T-helper 9 cell (primary cell): Measurements from ENCODE around the gene NT5C1B.

Experiments used
- DNase-seq: peaks from one replicate; pipeline ENCODE4 v3.0.0-alpha.2; 2020

Gene NT5C1B

GRCh38 chr2:18599509-18600254 is 10.3 kb upstream of the NT5C1B start:
- DNase-seq: no peak

- no peak for DNase-seq
These were observed 9.6 kb upstream of the NT5C1B start for GRCh38 chr2:18598848-18599484.

- no peak for DNase-seq
These were observed 8.2 kb upstream of the NT5C1B start for GRCh38 chr2:18597618-18598017.

GRCh38 chr2:18596993-18597392 is 7.6 kb upstream of the NT5C1B start:
- no peak for DNase-seq

GRCh38 chr2:18593496-18593895 is 4.1 kb upstream of the NT5C1B start:
- DNase-seq: no peak

- no peak for DNase-seq
These were observed 3.0 kb upstream of the NT5C1B start for GRCh38 chr2:18592372-18592771.

- DNase-seq: no peak
These were observed 567 bp downstream of the NT5C1B start for GRCh38 chr2:18588802-18589201.

- DNase-seq: no peak
These were observed 1.3 kb downstream of the NT5C1B start for GRCh38 chr2:18588049-18588448.

GRCh38 chr2:18585526-18585925 is 3.8 kb downstream of the NT5C1B start:
- DNase-seq: no peak

GRCh38 chr2:18584608-18584954 is 4.8 kb downstream of the NT5C1B start:
- DNase-seq: no peak

GRCh38 chr2:18583905-18584607 is 5.3 kb downstream of the NT5C1B start:
- no peak for DNase-seq

GRCh38 chr2:18580606-18581005 is 8.8 kb downstream of the NT5C1B start:
- no peak for DNase-seq

- DNase-seq: no peak
These were observed 11.3 kb downstream of the NT5C1B start for GRCh38 chr2:18578033-18578432.

- no peak for DNase-seq
These were observed 23.1 kb downstream of the NT5C1B start for GRCh38 chr2:18566145-18566769.

GRCh38 chr2:18560797-18561085 is 28.6 kb downstream of the NT5C1B start:
- no peak for DNase-seq

GRCh38 chr2:18560031-18560796 is 29.2 kb downstream of the NT5C1B start, which contains the start of gene RDH14:
TSS of gene RDH14 (minus strand) at chr2:18560653. CDS start at chr2:18560572, 81 bp downstream.
- DNase-seq: peak; percentile 87

GRCh38 chr2:18559531-18560030 is 29.8 kb downstream of the NT5C1B start:
- DNase-seq: no peak

GRCh38 chr2:18558458-18558857 is 30.9 kb downstream of the NT5C1B start:
- no peak for DNase-seq

GRCh38 chr2:18557121-18557520 is 32.2 kb downstream of the NT5C1B start:
- DNase-seq: no peak

- no peak for DNase-seq
These were observed 36.9 kb downstream of the NT5C1B start for GRCh38 chr2:18552351-18553077.

- no peak for DNase-seq
These were observed 37.7 kb downstream of the NT5C1B start for GRCh38 chr2:18551623-18552022.

GRCh38 chr2:18551169-18551568 is 38.2 kb downstream of the NT5C1B start:
- no peak for DNase-seq
